ENCODE data around the gene PPT2. TPM values are rescaled to one million over a fixed set of nuclear protein-coding genes. Genes with fewer than 3 reads are reported as not detected.
A peak's percentile ranks its signal among the peaks of the same experiment; 100 is the strongest.

Gene PPT2
- total and polyA plus RNA-seq, 2 of the 13 experiments (the other 11 are each of a cell fraction or from before 2014, with no cell fraction given), result 39.2 to 61.8 TPM

- TF ChIP-seq AGO1 (IDR thresholded peaks at IDR 0.05; ENCODE audit: low read depth, low read length, poor library complexity, severe bottlenecking) (peak; percentile 47), MTA1 (CRISPR knock-in tag; IDR thresholded peaks at IDR 0.05; ENCODE audit: borderline replicate concordance) (peak; percentile 46), RARG (CRISPR knock-in tag; IDR thresholded peaks at IDR 0.05; ENCODE audit: low read depth) (no peak; the same call in 1 of the 2 replicates), PAX8 (CRISPR knock-in tag; IDR thresholded peaks at IDR 0.05; ENCODE audit: borderline replicate concordance) (peak; percentile 56; the same call in 1 of the 2 replicates), CEBPG (CRISPR knock-in tag; IDR thresholded peaks at IDR 0.05) (peak; percentile 13; the same call in 1 of the 2 replicates), CHD4 (IDR thresholded peaks at IDR 0.05; ENCODE audit: borderline replicate concordance, low read length) (no peak), HNF1A (IDR thresholded peaks at IDR 0.05; ENCODE audit: low read depth) (0 out of 2 replicates have a peak, but pooled peaks have one; percentile 17), HNF1A (CRISPR knock-in tag; IDR thresholded peaks at IDR 0.05; ENCODE audit: borderline replicate concordance) (no peak), RARA (CRISPR knock-in tag; IDR thresholded peaks at IDR 0.05) (peak; percentile 42; the same call in 1 of the 2 replicates), ZBTB43 (CRISPR knock-in tag; conservative IDR thresholded peaks at IDR 0.05) (no peak; the same call in 1 of the 2 replicates), ZBTB1 (CRISPR knock-in tag; IDR thresholded peaks at IDR 0.05; ENCODE audit: borderline replicate concordance) (no peak), ATF3 (CRISPR knock-in tag; IDR thresholded peaks at IDR 0.05) (peak; percentile 89), ZNF576 (CRISPR knock-in tag; IDR thresholded peaks at IDR 0.05) (no peak), HNF1B (CRISPR knock-in tag; IDR thresholded peaks at IDR 0.05) (peak; percentile 60; the same call in 1 of the 2 replicates), ZSCAN12 (CRISPR knock-in tag; IDR thresholded peaks at IDR 0.05) (0 out of 2 replicates have a peak, but pooled peaks have one; percentile 81), ZC3H4 (CRISPR knock-in tag; IDR thresholded peaks at IDR 0.05; ENCODE audit: borderline replicate concordance) (no peak; the same call in 1 of the 2 replicates), ZNF570 (CRISPR knock-in tag; IDR thresholded peaks at IDR 0.05; ENCODE audit: borderline replicate concordance) (no peak), ZNF354B (CRISPR knock-in tag; IDR thresholded peaks at IDR 0.05) (no peak), ZNF607 (CRISPR knock-in tag; IDR thresholded peaks at IDR 0.05; ENCODE audit: borderline replicate concordance) (peak; percentile 85; the same call in 1 of the 2 replicates), NFIC (IDR thresholded peaks at IDR 0.05; ENCODE audit: low read length) (no peak), ZNF543 (CRISPR knock-in tag; IDR thresholded peaks at IDR 0.05) (peak; percentile 96)
Measured at GRCh38 chr6:32195902-32196681, 42.2 kb downstream of the PPT2 start (continued).
